Epithelial cell of proximal tubule (primary cell): ENCODE measurements around the gene NACC2. TPM values are rescaled to one million over a fixed set of nuclear protein-coding genes. Genes with fewer than 3 reads are reported as not detected.

Experiments used
- DNase-seq: peaks from one replicate; pipeline ENCODE4 v3.0.0-alpha.2; 2011; ENCODE audit warnings: low read depth
- H3K4me3 ChIP-seq: 2 replicates; pipeline ENCODE4 v1.5.1; 2011; ENCODE audit warnings: low read depth, mild to moderate bottlenecking, low read length
- CTCF ChIP-seq: conservative IDR thresholded peaks from 2 replicates; pipeline ENCODE4 v1.5.1; 2012; ENCODE audit warnings: low read depth, mild to moderate bottlenecking, low read length
- total RNA-seq: library from RNA; depleted of rRNA; stranded (reverse); fragments of >200 nt; gene quantifications from 2 replicates; pipeline ENCODE4 v1.2.3, GENCODE V29; 2015

Gene NACC2
- total RNA-seq, 1 donor from 2014 or later: 21.3 TPM

GRCh38 chr9:136127313-136127712, 32.2 kb upstream of the NACC2 start:
- no peak for DNase-seq
- no peak overlapping the region for H3K4me3 ChIP-seq
- TF ChIP-seq CTCF: no peak

GRCh38 chr9:136124976-136125692, 30.0 kb upstream of the NACC2 start:
- H3K4me3 ChIP-seq: no peak overlapping the region
- no peak for DNase-seq
- TF ChIP-seq CTCF: no peak

GRCh38 chr9:136122425-136123383, 27.6 kb upstream of the NACC2 start:
- no peak for DNase-seq
- peak; percentile 89 for TF ChIP-seq CTCF
- H3K4me3 ChIP-seq: no peak overlapping the region

- DNase-seq: no peak
- TF ChIP-seq CTCF: no peak
- no peak overlapping the region for H3K4me3 ChIP-seq
Measured at GRCh38 chr9:136121801-136122200, 26.7 kb upstream of the NACC2 start.

- no peak for TF ChIP-seq CTCF
- DNase-seq: no peak
Measured at GRCh38 chr9:136120438-136120844, 25.4 kb upstream of the NACC2 start.

GRCh38 chr9:136119883-136120393, 24.8 kb upstream of the NACC2 start:
- no peak for DNase-seq
- peak overlapping the region; percentile 85 for H3K4me3 ChIP-seq
- TF ChIP-seq CTCF: no peak

More at GRCh38 chr9:136120438-136120844, 25.4 kb upstream of the NACC2 start:
- H3K4me3 ChIP-seq: no peak overlapping the region
